WTC11 (cell line): ENCODE measurements around the gene EIF6. TPM values are rescaled to one million over a fixed set of nuclear protein-coding genes. Genes with fewer than 3 reads are reported as not detected.

Experiments
- ATAC-seq: fragments of 200-7000 bp; cut with Tn5 transposase; 2 replicates; pipeline ENCODE4 v1.10.0; 2021; ENCODE audit warnings: mild to moderate bottlenecking, moderate library complexity
- Bru-seq: library from RNA; stranded (reverse); fragments of 400-500 nt; gene quantifications from one replicate; lab custom pipeline; 2021; lab: Mats Ljungman, UMichigan
- CTCF ChIA-PET: fragments of 300-600 bp; sonication (Branson Sonifier 250); formaldehyde crosslinking; loops from one replicate; lab custom pipeline; 2021; ENCODE audit warnings: antibody characterized with exemption; lab: Charles Lee
- POLR2A ChIA-PET: fragments of 350-600 bp; sonication (Branson Sonifier 250); formaldehyde crosslinking; loops from one replicate; lab custom pipeline; 2021; ENCODE audit warnings: antibody characterized with exemption; lab: Charles Lee
- DNase-seq: peaks from one replicate; pipeline ENCODE4 v3.0.0; 2021; ENCODE audit warnings: low spot score
- H3K27ac Mint-ChIP-seq: 2 replicates; pipeline ENCODE4 v1.8.0; 2021; ENCODE audit warnings: mixed read lengths
- H3K27me3 Mint-ChIP-seq: 2 replicates; pipeline ENCODE4 v1.8.0; 2021; ENCODE audit warnings: low read depth, mild to moderate bottlenecking, moderate library complexity, mixed read lengths
- H3K36me3 Mint-ChIP-seq: 2 replicates; pipeline ENCODE4 v1.8.0; 2021; ENCODE audit warnings: mixed read lengths
- H3K4me1 Mint-ChIP-seq: 2 replicates; pipeline ENCODE4 v1.8.0; 2022; ENCODE audit warnings: mixed read lengths
- H3K4me3 Mint-ChIP-seq: 2 replicates; pipeline ENCODE4 v1.8.0; 2021; ENCODE audit warnings: mild to moderate bottlenecking, moderate library complexity, mixed read lengths
- H3K9me3 Mint-ChIP-seq: 2 replicates; pipeline ENCODE4 v1.8.0; 2021; ENCODE audit warnings: mixed read lengths
- ETV6 ChIP-seq: sonication (generic); formaldehyde crosslinking; IDR thresholded peaks from 2 replicates; pipeline ENCODE4 v1.8.1; 2022; ENCODE audit warnings: mild to moderate bottlenecking, missing genetic modification reagents
- FOXP1 ChIP-seq: sonication (generic); formaldehyde crosslinking; IDR thresholded peaks from 2 replicates; pipeline ENCODE4 v1.8.0; 2022; ENCODE audit warnings: missing genetic modification reagents, mild to moderate bottlenecking, moderate library complexity, borderline replicate concordance
- GABPB1 ChIP-seq: sonication (generic); formaldehyde crosslinking; IDR thresholded peaks from 2 replicates; pipeline ENCODE4 v1.8.1; 2023; ENCODE audit warnings: mild to moderate bottlenecking, missing genetic modification reagents
- HMGXB4 ChIP-seq: sonication (generic); formaldehyde crosslinking; IDR thresholded peaks from 2 replicates; pipeline ENCODE4 v1.8.1; 2023; ENCODE audit warnings: mild to moderate bottlenecking, moderate library complexity, missing genetic modification reagents
- MAX ChIP-seq: sonication (generic); formaldehyde crosslinking; IDR thresholded peaks from 2 replicates; pipeline ENCODE4 v1.8.0; 2022; ENCODE audit warnings: mild to moderate bottlenecking, missing genetic modification reagents
- NFYB ChIP-seq: sonication (generic); formaldehyde crosslinking; conservative IDR thresholded peaks from 2 replicates; pipeline ENCODE4 v1.8.0; 2022; ENCODE audit warnings: low read depth, missing genetic modification reagents
- SMAD3 ChIP-seq: sonication (generic); formaldehyde crosslinking; IDR thresholded peaks from 2 replicates; pipeline ENCODE4 v1.8.0; 2022; ENCODE audit warnings: missing genetic modification reagents, mild to moderate bottlenecking, borderline replicate concordance
- SP1 ChIP-seq: sonication (generic); formaldehyde crosslinking; conservative IDR thresholded peaks from 2 replicates; pipeline ENCODE4 v1.8.1; 2022; ENCODE audit warnings: missing genetic modification reagents
- ZBTB43 ChIP-seq: sonication (generic); formaldehyde crosslinking; IDR thresholded peaks from 2 replicates; pipeline ENCODE4 v1.8.1; 2023; ENCODE audit warnings: mild to moderate bottlenecking, missing genetic modification reagents
- ZNF423 ChIP-seq: fragments of 250-450 bp; sonication (Bioruptor Pico); IDR thresholded peaks from 2 replicates; pipeline ENCODE4 v2.1.2; 2022; ENCODE audit warnings: mild to moderate bottlenecking, moderate library complexity
- long read RNA-seq, 3 experiments: library from RNA in 1 of 3; library from capped mRNA in 1 of 3; library from polyadenylated mRNA in 1 of 3; unstranded in 2 of 3; stranded (forward) in 1 of 3; transcript quantifications; one replicate each; pipeline ENCODE4 v2.0.0, GENCODE V29; 2021
- total RNA-seq: library from RNA; stranded (reverse); gene quantifications from 3 replicates; pipeline ENCODE4 v1.2.3, GENCODE V29; 2021
- TF ChIP-seq, protein P1 (sequence below): sonication (generic); formaldehyde crosslinking; IDR thresholded peaks from 2 replicates; pipeline ENCODE4 v1.8.0; 2022; ENCODE audit warnings: mild to moderate bottlenecking, missing genetic modification reagents
- TF ChIP-seq, protein P2 (sequence below): fragments of 250-450 bp; sonication (Bioruptor Pico); IDR thresholded peaks from 2 replicates; pipeline ENCODE4 v1.9.0; 2021; ENCODE audit warnings: mild to moderate bottlenecking, borderline replicate concordance
- TF ChIP-seq, protein P3 (sequence below): sonication (generic); formaldehyde crosslinking; IDR thresholded peaks from 2 replicates; pipeline ENCODE4 v1.8.1; 2022; ENCODE audit warnings: mild to moderate bottlenecking, missing genetic modification reagents, moderate library complexity, borderline replicate concordance
- TF ChIP-seq, protein P4 (sequence below): sonication (generic); formaldehyde crosslinking; IDR thresholded peaks from 2 replicates; pipeline ENCODE4 v1.8.0; 2023; ENCODE audit warnings: missing genetic modification reagents

The EIF6 gene
- total RNA-seq (130 to 157 TPM (median 133 TPM) in 3 replicates), Bru-seq, nascent RNA (percentile 90 among the genes with signal in this experiment)
- long read RNA-seq, experiment 1, transcript EIF6-203 (7 exons, 1,289 nt), result major isoform, 228 of 322 reads
- long read RNA-seq, experiment 1, transcript EIF6-201 (6 exons, 1,252 nt), result minor isoform, 44 of 322 reads
- long read RNA-seq, experiment 1, transcript EIF6-206 (6 exons, 932 nt), result minor isoform, 10 of 322 reads
- long read RNA-seq, experiment 1, partial matches to known transcripts, result 22 of 322 reads
- long read RNA-seq, experiment 1, other reads (novel, unspliced or antisense), result 12 of 322 reads
- long read RNA-seq, experiment 2, transcript EIF6-203 (7 exons, 1,289 nt), result major isoform, 69 of 170 reads
- long read RNA-seq, experiment 2, transcript EIF6-201 (6 exons, 1,252 nt), result minor isoform, 32 of 170 reads
- long read RNA-seq, experiment 2, partial matches to known transcripts, result 39 of 170 reads
- long read RNA-seq, experiment 2, other reads (novel, unspliced or antisense), result 23 of 170 reads
- long read RNA-seq, experiment 3, transcript EIF6-206 (6 exons, 932 nt), result minor isoform, 29 of 621 reads
- long read RNA-seq, experiment 3, transcript EIF6-202 (5 exons, 1,017 nt), result minor isoform, 20 of 621 reads
- long read RNA-seq, experiment 3, transcript EIF6-203 (7 exons, 1,289 nt), result major isoform, 305 of 621 reads
- long read RNA-seq, experiment 3, transcript EIF6-201 (6 exons, 1,252 nt), result minor isoform, 172 of 621 reads
- long read RNA-seq, experiment 3, partial matches to known transcripts, result 55 of 621 reads
- long read RNA-seq, experiment 3, other reads (novel, unspliced or antisense), result 39 of 621 reads

GRCh38 chr20:35284267-35284991, at the start of gene EIF6:
TSS of gene EIF6 (minus strand) at chr20:35284772. CDS start at chr20:35284487, 285 bp downstream.
- TF ChIP-seq FOXP1 (CRISPR knock-in tag) (0 out of 2 replicates have a peak, but pooled peaks have one; percentile 39), NFYB (0 out of 2 replicates have a peak, but pooled peaks have one; percentile 16), HMGXB4 (CRISPR knock-in tag) (peak; percentile 34), SMAD3 (CRISPR knock-in tag) (0 out of 2 replicates have a peak, but pooled peaks have one; percentile 21), SP1 (CRISPR knock-in tag) (peak; percentile 57), ZBTB43 (CRISPR knock-in tag) (no peak), GABPB1 (peak; percentile 45; the same call in 1 of the 2 replicates), MAX (CRISPR knock-in tag) (peak; percentile 64), ZNF423 (CRISPR knock-in tag) (no peak), ETV6 (CRISPR knock-in tag) (peak; percentile 47; the same call in 1 of the 2 replicates)
- TF ChIP-seq, protein P1, sequence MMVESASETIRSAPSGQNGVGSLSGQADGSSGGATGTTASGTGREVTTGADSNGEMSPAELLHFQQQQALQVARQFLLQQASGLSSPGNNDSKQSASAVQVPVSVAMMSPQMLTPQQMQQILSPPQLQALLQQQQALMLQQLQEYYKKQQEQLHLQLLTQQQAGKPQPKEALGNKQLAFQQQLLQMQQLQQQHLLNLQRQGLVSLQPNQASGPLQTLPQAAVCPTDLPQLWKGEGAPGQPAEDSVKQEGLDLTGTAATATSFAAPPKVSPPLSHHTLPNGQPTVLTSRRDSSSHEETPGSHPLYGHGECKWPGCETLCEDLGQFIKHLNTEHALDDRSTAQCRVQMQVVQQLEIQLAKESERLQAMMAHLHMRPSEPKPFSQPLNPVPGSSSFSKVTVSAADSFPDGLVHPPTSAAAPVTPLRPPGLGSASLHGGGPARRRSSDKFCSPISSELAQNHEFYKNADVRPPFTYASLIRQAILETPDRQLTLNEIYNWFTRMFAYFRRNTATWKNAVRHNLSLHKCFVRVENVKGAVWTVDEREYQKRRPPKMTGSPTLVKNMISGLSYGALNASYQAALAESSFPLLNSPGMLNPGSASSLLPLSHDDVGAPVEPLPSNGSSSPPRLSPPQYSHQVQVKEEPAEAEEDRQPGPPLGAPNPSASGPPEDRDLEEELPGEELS (CRISPR knock-in tag), result peak; percentile 60; the same call in 1 of the 2 replicates
- TF ChIP-seq, protein P2, sequence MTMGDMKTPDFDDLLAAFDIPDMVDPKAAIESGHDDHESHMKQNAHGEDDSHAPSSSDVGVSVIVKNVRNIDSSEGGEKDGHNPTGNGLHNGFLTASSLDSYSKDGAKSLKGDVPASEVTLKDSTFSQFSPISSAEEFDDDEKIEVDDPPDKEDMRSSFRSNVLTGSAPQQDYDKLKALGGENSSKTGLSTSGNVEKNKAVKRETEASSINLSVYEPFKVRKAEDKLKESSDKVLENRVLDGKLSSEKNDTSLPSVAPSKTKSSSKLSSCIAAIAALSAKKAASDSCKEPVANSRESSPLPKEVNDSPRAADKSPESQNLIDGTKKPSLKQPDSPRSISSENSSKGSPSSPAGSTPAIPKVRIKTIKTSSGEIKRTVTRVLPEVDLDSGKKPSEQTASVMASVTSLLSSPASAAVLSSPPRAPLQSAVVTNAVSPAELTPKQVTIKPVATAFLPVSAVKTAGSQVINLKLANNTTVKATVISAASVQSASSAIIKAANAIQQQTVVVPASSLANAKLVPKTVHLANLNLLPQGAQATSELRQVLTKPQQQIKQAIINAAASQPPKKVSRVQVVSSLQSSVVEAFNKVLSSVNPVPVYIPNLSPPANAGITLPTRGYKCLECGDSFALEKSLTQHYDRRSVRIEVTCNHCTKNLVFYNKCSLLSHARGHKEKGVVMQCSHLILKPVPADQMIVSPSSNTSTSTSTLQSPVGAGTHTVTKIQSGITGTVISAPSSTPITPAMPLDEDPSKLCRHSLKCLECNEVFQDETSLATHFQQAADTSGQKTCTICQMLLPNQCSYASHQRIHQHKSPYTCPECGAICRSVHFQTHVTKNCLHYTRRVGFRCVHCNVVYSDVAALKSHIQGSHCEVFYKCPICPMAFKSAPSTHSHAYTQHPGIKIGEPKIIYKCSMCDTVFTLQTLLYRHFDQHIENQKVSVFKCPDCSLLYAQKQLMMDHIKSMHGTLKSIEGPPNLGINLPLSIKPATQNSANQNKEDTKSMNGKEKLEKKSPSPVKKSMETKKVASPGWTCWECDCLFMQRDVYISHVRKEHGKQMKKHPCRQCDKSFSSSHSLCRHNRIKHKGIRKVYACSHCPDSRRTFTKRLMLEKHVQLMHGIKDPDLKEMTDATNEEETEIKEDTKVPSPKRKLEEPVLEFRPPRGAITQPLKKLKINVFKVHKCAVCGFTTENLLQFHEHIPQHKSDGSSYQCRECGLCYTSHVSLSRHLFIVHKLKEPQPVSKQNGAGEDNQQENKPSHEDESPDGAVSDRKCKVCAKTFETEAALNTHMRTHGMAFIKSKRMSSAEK (CRISPR knock-in tag), result no peak
- TF ChIP-seq, protein P3, sequence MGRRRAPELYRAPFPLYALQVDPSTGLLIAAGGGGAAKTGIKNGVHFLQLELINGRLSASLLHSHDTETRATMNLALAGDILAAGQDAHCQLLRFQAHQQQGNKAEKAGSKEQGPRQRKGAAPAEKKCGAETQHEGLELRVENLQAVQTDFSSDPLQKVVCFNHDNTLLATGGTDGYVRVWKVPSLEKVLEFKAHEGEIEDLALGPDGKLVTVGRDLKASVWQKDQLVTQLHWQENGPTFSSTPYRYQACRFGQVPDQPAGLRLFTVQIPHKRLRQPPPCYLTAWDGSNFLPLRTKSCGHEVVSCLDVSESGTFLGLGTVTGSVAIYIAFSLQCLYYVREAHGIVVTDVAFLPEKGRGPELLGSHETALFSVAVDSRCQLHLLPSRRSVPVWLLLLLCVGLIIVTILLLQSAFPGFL (CRISPR knock-in tag), result peak; percentile 62; the same call in 1 of the 2 replicates
- TF ChIP-seq, protein P4, sequence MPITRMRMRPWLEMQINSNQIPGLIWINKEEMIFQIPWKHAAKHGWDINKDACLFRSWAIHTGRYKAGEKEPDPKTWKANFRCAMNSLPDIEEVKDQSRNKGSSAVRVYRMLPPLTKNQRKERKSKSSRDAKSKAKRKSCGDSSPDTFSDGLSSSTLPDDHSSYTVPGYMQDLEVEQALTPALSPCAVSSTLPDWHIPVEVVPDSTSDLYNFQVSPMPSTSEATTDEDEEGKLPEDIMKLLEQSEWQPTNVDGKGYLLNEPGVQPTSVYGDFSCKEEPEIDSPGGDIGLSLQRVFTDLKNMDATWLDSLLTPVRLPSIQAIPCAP, result 0 out of 2 replicates have a peak, but pooled peaks have one; percentile 35
- H3K9me3 Mint-ChIP-seq, result no peaks in the 10 kb centered on the region
- ChIA-PET POLR2A (interaction anchor here (0.6 to 2.0 kb wide), 8 partner anchors 9 to 1913 kb away, joined by 3 to 12 read pairs (median 4); partner anchors contain the start of genes CEP250 and EDEM2), CTCF (interaction anchor here (0.7 to 2.4 kb wide), 10 partner anchors 11 to 301 kb away, joined by 3 to 14 read pairs (median 4); no protein-coding TSS in a partner anchor)
- peak within 1 kb of the TSS; percentile 94 for H3K4me3 Mint-ChIP-seq
- peaks cover 18% of the 10 kb centered on the region for H3K4me1 Mint-ChIP-seq
- DNase-seq, result peak; percentile 89
- peak within 1 kb of the TSS; percentile 84 for H3K27ac Mint-ChIP-seq
- H3K36me3 Mint-ChIP-seq, result peaks cover 23% of the 10 kb centered on the region
- H3K27me3 Mint-ChIP-seq, result no peaks in the 10 kb centered on the region; the same call in 1 of the 2 replicates
- peak; percentile 91 for ATAC-seq
